AG09309 (cell line): ENCODE data around the gene HOXC10.

Experiments
- DNase-seq: peaks from one replicate; pipeline ENCODE4 v3.0.0-alpha.2; 2010; ENCODE audit warnings: low read depth
- H3K4me3 ChIP-seq: 2 replicates; pipeline ENCODE4 v1.5.1; 2011; ENCODE audit warnings: mild to moderate bottlenecking, low read depth, low read length, moderate library complexity; ENCODE audit not compliant: control insufficient read depth
- TF ChIP-seq, protein P1 (sequence below): IDR thresholded peaks from 2 replicates; pipeline ENCODE4 v1.5.1; 2011; ENCODE audit warnings: mild to moderate bottlenecking, low read depth, low read length, inconsistent platforms; ENCODE audit not compliant: insufficient read depth, control insufficient read depth; ENCODE audit errors: missing control alignments

Gene HOXC10

DNA sequence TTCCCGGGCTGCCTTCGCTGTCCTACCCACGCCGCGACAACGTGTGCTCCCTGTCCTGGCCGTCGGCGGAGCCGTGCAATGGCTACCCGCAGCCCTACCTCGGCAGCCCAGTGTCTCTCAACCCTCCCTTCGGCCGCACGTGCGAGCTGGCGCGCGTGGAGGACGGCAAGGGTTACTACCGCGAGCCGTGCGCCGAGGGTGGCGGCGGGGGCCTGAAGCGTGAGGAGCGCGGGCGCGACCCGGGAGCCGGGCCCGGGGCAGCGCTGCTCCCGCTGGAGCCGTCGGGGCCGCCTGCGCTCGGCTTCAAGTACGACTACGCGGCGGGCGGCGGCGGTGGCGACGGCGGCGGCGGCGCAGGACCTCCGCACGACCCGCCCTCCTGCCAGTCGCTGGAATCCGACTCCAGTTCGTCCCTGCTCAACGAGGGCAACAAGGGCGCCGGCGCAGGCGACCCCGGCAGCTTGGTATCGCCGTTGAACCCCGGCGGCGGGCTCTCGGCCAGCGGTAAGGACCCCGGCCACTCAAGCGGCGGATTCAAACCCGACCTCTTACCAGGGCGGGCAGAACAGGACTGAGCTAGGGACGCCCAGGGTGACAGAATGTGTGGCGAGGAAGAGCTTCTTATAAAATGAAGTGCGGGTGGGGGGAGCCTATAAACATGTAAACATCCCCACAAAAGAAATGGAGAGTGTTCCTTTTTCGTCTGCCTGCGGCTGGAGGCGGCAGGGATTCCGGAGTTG lies 29.7 kb upstream of the HOXC10 start:
- TF ChIP-seq, protein P1, sequence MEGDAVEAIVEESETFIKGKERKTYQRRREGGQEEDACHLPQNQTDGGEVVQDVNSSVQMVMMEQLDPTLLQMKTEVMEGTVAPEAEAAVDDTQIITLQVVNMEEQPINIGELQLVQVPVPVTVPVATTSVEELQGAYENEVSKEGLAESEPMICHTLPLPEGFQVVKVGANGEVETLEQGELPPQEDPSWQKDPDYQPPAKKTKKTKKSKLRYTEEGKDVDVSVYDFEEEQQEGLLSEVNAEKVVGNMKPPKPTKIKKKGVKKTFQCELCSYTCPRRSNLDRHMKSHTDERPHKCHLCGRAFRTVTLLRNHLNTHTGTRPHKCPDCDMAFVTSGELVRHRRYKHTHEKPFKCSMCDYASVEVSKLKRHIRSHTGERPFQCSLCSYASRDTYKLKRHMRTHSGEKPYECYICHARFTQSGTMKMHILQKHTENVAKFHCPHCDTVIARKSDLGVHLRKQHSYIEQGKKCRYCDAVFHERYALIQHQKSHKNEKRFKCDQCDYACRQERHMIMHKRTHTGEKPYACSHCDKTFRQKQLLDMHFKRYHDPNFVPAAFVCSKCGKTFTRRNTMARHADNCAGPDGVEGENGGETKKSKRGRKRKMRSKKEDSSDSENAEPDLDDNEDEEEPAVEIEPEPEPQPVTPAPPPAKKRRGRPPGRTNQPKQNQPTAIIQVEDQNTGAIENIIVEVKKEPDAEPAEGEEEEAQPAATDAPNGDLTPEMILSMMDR = no peak
- no peak for DNase-seq
- no peak overlapping the region for H3K4me3 ChIP-seq

DNA sequence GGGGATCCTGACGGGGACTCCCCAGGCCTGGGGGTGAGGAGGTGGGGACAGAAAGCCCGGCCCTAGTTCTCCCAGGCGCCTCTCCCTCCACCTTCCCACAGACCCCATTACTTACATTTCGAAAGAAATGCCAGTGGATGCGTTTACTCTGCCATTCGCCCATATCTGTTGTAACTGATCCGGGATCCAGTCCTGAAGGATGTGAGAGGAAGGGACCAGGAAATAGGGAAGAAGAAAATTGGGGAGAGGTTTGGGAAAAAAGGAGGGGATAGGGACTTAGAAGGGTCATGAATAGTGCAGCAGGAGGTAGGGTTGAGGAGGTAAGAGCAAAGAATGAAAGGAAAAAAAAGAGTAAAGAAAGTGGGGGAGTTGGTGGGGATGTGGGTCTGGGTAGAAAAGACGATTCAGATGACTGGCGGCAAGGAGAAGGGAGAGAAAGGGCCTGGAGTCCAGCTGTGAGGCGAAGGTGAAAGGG lies 29.1 kb upstream of the HOXC10 start:
- DNase-seq = no peak
- TF ChIP-seq, protein P1 = no peak
- H3K4me3 ChIP-seq = no peak overlapping the region

DNA sequence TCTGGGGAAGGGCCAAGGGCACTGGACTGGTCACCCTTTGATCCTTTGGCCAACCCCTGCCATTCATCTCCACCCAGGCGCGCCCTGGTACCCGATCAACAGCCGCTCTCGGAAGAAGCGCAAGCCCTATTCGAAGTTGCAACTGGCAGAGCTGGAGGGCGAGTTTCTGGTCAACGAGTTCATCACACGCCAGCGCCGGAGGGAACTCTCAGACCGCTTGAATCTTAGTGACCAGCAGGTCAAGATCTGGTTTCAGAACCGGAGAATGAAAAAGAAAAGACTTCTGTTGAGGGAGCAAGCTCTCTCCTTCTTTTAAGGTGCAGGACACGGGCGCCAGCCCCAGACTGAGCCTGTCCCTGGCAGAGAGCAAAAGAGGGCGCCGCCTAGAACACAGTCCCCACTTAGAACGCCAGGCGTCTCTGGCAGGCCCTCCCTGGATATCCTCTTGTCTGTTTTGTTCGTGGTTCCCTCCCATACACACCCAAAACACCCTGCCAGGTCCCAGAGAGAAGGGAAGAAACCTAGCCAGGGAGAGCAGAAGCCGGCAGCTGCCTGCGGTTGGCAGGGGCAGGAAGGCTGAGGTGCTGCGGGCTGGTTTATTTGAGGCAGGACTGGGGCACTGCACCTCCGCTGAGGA lies 28.6 kb upstream of the HOXC10 start:
- H3K4me3 ChIP-seq = no peak overlapping the region
- DNase-seq = no peak
- TF ChIP-seq, protein P1 = no peak

DNA sequence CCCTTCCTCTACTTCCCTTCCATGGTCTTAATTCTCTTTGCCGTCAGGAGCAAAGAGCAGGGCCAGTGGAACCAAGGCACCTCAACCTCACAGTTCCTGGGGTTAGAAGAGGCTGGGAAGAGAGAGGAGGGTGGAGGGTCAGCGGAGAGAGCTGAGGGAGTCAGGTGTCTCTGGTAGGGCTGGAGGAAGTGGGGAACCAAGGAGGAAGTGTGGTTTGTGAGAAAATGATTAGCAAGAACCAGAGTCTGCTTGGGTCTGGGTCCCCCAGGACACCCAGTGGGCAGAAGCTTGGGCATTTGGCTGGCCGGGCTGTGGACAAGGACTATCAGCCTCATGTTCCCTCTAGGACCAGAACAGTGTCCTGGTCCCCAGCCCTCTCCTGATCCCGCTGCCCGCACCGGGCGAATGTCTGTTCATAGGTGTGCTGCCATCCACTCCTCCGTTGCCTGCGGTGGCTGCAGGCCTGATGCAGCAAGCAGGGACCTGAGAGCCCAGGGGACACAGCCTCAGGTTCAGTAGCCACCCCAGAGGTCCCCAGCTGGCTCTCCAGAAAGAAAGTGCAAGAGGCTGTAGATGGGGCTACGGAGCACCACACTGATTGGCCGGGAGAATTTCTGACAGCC lies 27.9 kb upstream of the HOXC10 start:
- TF ChIP-seq, protein P1 = no peak
- no peak overlapping the region for H3K4me3 ChIP-seq

DNA sequence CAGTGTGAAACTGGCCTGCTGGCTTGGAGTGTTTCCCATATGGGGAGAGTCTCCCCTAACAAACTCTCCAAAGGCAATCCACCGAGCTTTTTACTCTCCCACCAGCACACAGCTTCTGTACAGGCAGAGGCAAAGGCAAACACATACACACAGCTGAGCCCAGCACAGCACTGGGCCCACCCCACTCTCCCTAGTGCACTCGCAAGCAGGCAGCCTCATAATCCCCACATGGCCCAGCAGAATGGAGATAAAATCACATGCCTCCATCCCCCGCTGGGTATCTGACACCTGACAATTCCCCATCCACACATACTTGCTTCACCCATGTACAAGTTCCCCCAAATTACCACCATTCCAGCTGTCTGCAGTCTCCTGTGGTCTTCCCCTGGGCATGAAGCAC lies 26.8 kb upstream of the HOXC10 start:
- no peak overlapping the region for H3K4me3 ChIP-seq
- TF ChIP-seq, protein P1 = no peak
- DNase-seq = no peak

More for the DNA sequence above, 27.9 kb upstream of the HOXC10 start:
- DNase-seq = no peak

DNA sequence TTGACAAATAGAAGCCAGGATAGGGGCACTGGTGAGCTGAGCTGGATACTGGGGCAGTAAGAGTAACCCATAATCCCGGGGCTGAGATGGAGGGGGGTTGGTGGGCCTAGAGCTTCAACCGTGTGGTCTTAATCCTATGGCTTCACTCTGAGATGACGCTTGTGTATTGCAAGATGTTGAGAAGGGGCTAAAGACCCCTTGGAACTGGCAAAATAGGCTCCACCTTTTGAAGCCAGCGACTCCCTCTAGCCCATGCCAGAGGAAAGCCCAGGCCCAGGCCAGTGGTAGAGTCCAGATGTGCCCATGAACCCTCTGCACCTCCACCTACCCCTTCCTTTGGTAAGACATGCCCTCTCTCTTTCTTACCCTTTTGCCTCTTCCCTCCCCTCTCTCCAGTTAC lies 25.6 kb upstream of the HOXC10 start:
- no peak overlapping the region for H3K4me3 ChIP-seq
- TF ChIP-seq, protein P1 = no peak
- no peak for DNase-seq
